Activated CD4-positive, alpha-beta memory T cell treated with anti-CD3 and anti-CD28 coated beads, Interleukin-2, amount 10 ng/mL, durations not matched to agents 7 days and 5 days (primary cell): Measurements from ENCODE around the gene AWAT2. TPM values are rescaled to one million over a fixed set of nuclear protein-coding genes. Genes with fewer than 3 reads are reported as not detected.

Source experiments
- CTCF ChIA-PET: fragments of 350-600 bp; sonication (Branson Sonifier 250); formaldehyde crosslinking; loops from one replicate; lab custom pipeline; 2021; ENCODE audit warnings: antibody characterized with exemption, inconsistent platforms; lab: Charles Lee
- POLR2A ChIA-PET: fragments of 350-600 bp; sonication (Branson Sonifier 250); formaldehyde crosslinking; loops from one replicate; lab custom pipeline; 2021; ENCODE audit warnings: antibody characterized with exemption; lab: Charles Lee
- DNase-seq: peaks from one replicate; pipeline ENCODE4 v3.0.0-alpha.2; 2020
- H3K27ac Mint-ChIP-seq: one replicate; pipeline ENCODE4 v1.8.0; 2021; ENCODE audit warnings: mild to moderate bottlenecking, mixed read lengths
- H3K27me3 Mint-ChIP-seq: one replicate; pipeline ENCODE4 v1.8.0; 2021; ENCODE audit warnings: mixed read lengths
- H3K36me3 Mint-ChIP-seq: one replicate; pipeline ENCODE4 v1.8.0; 2021; ENCODE audit warnings: low read depth, mixed read lengths
- H3K4me1 Mint-ChIP-seq: one replicate; pipeline ENCODE4 v1.8.0; 2021; ENCODE audit warnings: mixed read lengths
- H3K4me3 Mint-ChIP-seq: one replicate; pipeline ENCODE4 v1.8.0; 2021; ENCODE audit warnings: mild to moderate bottlenecking, mixed read lengths
- H3K9me3 Mint-ChIP-seq: one replicate; pipeline ENCODE4 v1.8.0; 2021; ENCODE audit warnings: mixed read lengths
- total RNA-seq, 2 experiments: library from RNA; stranded (reverse); gene quantifications; one replicate each; pipeline ENCODE4 v1.2.3, GENCODE V29; 2021

The AWAT2 gene
- total RNA-seq, 2 experiments from 2014 or later: not detected

- H3K4me1 Mint-ChIP-seq: peaks cover 23% of the 10 kb centered on the region
- CTCF ChIA-PET: interaction anchor here (0.6 to 5.4 kb wide), 2 partner anchors 64 to 100 kb away, joined by 3 to 30 read pairs; partner anchors contain the start of gene IGBP1
- DNase-seq: peak; percentile 39
- H3K27me3 Mint-ChIP-seq: no peaks in the 10 kb centered on the region
- H3K27ac Mint-ChIP-seq: no peak overlapping the region
- no peaks in the 10 kb centered on the region for H3K36me3 Mint-ChIP-seq
- no peak overlapping the region for H3K4me3 Mint-ChIP-seq
- no peaks in the 10 kb centered on the region for H3K9me3 Mint-ChIP-seq
- POLR2A ChIA-PET: no interaction called here
Observed at GRCh38 chrX:70033348-70034051, 16.2 kb downstream of the AWAT2 start.

DNA sequence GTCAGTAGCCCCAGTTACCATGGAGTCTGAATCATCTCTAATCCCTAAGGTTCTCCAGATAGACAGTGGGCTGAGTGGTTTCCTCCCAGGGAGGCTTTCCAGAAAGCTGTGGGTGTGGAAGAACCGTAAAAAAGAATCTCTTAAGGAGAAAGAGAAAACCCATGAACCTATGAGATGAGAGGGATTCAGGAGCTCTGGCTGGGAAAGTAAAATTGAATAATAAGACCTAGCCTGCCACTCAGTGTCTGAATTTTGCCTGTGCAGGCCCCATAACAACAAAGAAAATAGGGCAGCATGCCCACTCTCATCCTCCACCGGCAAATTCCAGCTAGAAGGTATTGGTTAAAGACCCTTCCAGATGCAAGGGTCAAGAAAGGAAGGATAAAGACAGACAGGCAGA is 16.9 kb downstream of the AWAT2 start:
- H3K4me1 Mint-ChIP-seq: peaks cover 23% of the 10 kb centered on the region
- CTCF ChIA-PET: interaction anchor here (5.4 kb wide), 1 partner anchor 65 kb away, joined by 30 read pairs; no protein-coding TSS in a partner anchor

DNA sequence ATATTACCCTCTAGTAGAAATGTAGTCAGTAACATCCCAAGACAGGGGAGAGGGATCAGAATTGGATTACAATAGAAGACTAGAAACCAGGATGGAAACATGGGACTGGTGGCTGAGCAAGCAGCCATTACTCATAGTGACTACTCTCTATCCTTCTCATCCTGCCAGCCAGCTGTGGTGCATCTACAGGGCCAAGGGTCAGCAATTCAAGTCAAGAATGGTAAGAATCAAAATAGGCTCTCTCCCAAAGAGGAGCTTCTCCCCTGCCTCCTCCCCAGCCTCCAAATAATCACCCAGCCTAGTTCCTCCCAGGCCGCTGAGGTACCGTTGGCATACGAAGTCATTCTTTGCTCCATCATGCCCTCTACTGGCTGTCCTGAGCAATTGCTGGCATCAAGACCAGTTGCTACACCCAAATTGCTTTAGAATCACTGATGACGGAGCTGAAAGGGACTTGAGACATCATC is 19.4 kb downstream of the AWAT2 start:
- Mint-ChIP-seq H3K4me1 (peaks cover 41% of the 10 kb centered on the region), H3K36me3 (no peaks in the 10 kb centered on the region), H3K27me3 (no peaks in the 10 kb centered on the region), H3K9me3 (no peaks in the 10 kb centered on the region), H3K27ac (no peak overlapping the region), H3K4me3 (no peak overlapping the region)
- CTCF ChIA-PET: interaction anchor here (1.0 to 5.4 kb wide), 16 partner anchors 10 to 494 kb away, joined by 3 to 30 read pairs (median 4); no protein-coding TSS in a partner anchor
- DNase-seq: peak; percentile 49
- POLR2A ChIA-PET: no interaction called here

More for the DNA sequence above, 16.9 kb downstream of the AWAT2 start:
- Mint-ChIP-seq H3K27ac (no peak overlapping the region), H3K9me3 (no peaks in the 10 kb centered on the region), H3K4me3 (no peak overlapping the region), H3K36me3 (no peaks in the 10 kb centered on the region), H3K27me3 (no peaks in the 10 kb centered on the region)
- POLR2A ChIA-PET: no interaction called here
- DNase-seq: no peak

DNA sequence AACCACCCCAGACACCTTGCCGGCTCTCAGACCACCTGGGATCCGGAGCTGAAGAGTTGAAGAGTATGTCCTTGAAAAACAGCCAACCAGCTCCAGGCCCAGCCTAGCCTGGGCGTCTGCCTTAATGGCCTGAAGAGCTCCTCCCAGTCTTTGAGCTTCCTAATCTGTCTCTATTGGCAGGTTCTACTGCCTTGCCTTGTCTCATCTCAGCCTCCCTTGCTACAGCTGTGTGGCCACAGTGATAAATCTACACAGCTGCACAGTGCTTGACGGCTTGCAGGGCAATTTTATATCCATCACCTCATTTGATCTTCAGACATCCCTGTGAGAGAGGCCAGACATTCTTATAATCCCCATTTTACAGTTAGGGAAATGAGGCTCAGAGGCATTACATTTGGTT is 19.9 kb downstream of the AWAT2 start:
- Mint-ChIP-seq H3K9me3 (no peaks in the 10 kb centered on the region), H3K27ac (no peak overlapping the region), H3K4me3 (no peak overlapping the region), H3K4me1 (peaks cover 43% of the 10 kb centered on the region), H3K36me3 (no peaks in the 10 kb centered on the region), H3K27me3 (no peaks in the 10 kb centered on the region)
- ChIA-PET POLR2A (no interaction called here), CTCF (interaction anchor here (1.0 to 5.4 kb wide), 10 partner anchors 9 to 494 kb away, joined by 3 to 30 read pairs (median 3); no protein-coding TSS in a partner anchor)
- no peak for DNase-seq

- H3K4me3 Mint-ChIP-seq: no peak overlapping the region
- H3K9me3 Mint-ChIP-seq: no peaks in the 10 kb centered on the region
- H3K27ac Mint-ChIP-seq: no peak overlapping the region
- no peaks in the 10 kb centered on the region for H3K27me3 Mint-ChIP-seq
- H3K36me3 Mint-ChIP-seq: no peaks in the 10 kb centered on the region
- peaks cover 45% of the 10 kb centered on the region for H3K4me1 Mint-ChIP-seq
- ChIA-PET CTCF (no interaction called here), POLR2A (interaction anchor here (1.1 kb wide), 1 partner anchor 13 kb away, joined by 4 read pairs; no protein-coding TSS in a partner anchor)
- DNase-seq: no peak
Observed at GRCh38 chrX:70026851-70027200, 22.9 kb downstream of the AWAT2 start.

GRCh38 chrX:70026112-70026850 is 23.5 kb downstream of the AWAT2 start:
- Mint-ChIP-seq H3K36me3 (no peaks in the 10 kb centered on the region), H3K9me3 (no peaks in the 10 kb centered on the region), H3K27ac (no peak overlapping the region), H3K4me1 (peaks cover 41% of the 10 kb centered on the region), H3K27me3 (no peaks in the 10 kb centered on the region), H3K4me3 (no peak overlapping the region)
- ChIA-PET POLR2A (interaction anchor here (1.1 kb wide), 1 partner anchor 12 kb away, joined by 4 read pairs; no protein-coding TSS in a partner anchor), CTCF (no interaction called here)
- DNase-seq: no peak

DNA sequence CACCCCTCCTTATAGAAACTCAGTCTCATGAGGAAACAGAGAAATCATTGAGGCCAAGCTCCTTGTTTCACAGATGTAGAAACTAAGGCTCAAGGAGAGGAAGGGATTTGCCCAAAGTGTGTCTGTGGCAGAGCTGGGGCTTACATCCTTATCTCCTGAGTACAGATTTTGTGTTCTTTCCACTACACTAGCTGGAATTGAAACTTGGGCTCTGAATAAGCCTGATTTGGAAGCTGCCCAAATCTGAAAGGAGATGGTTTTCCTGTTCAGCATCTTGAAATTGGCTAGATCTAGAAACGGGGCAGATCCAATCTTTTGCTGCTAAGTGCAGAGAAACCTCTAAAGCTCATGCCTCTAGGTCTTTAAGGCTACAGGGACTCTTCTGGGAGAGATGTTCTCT is 24.3 kb downstream of the AWAT2 start:
- no peak overlapping the region for H3K4me3 Mint-ChIP-seq
- ChIA-PET CTCF (no interaction called here), POLR2A (interaction anchor here (1.1 kb wide), 1 partner anchor 12 kb away, joined by 4 read pairs; no protein-coding TSS in a partner anchor)
- no peak overlapping the region for H3K27ac Mint-ChIP-seq
- H3K4me1 Mint-ChIP-seq: peaks cover 34% of the 10 kb centered on the region
- no peaks in the 10 kb centered on the region for H3K36me3 Mint-ChIP-seq
- no peaks in the 10 kb centered on the region for H3K9me3 Mint-ChIP-seq
- no peak for DNase-seq
- H3K27me3 Mint-ChIP-seq: no peaks in the 10 kb centered on the region

DNA sequence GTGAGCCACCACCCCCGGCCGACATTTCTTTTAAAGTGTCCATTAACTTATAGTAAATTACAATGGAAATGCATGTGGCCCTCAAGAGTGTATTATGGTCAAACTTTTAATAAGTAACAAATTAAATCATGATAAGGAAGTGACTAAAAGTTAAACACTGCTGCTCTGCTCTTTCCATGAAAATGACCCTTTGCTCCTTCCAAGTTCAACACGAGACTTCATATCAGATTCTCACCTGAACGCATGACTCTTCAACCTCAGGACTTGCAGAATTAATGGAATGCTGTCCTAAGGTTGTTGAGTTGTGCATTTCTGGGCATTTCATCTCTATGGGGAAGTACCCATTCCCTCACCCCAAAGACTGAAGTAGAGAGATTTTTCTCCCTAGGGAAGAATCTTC is 27.1 kb downstream of the AWAT2 start:
- no peaks in the 10 kb centered on the region for H3K9me3 Mint-ChIP-seq
- peaks cover 3% of the 10 kb centered on the region for H3K36me3 Mint-ChIP-seq
- POLR2A ChIA-PET: no interaction called here
- no peak overlapping the region for H3K27ac Mint-ChIP-seq
- peaks cover 2% of the 10 kb centered on the region for H3K27me3 Mint-ChIP-seq
- CTCF ChIA-PET: no interaction called here
- no peak for DNase-seq
- H3K4me1 Mint-ChIP-seq: peaks cover 29% of the 10 kb centered on the region
- H3K4me3 Mint-ChIP-seq: no peak overlapping the region

DNA sequence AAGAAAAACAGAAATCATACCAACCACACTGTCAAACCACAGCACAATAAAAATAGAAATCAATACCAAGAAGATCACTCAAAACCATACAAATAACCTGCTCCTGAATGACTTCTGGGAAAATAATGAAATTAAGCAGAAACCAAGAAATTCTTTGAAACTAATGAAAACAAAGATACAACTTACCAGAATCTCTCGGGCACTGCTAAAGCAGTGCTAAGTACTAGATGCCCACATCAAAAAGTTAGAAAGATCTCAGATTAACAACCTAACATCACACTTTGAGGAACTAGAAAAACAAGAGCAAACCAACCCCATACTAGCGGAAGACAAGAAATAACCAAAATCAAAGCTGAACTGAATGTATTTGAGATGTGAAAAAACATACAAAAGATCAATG is 33.2 kb downstream of the AWAT2 start:
- POLR2A ChIA-PET: interaction anchor here (1.0 kb wide), 1 partner anchor 273 kb away, joined by 3 read pairs; the partner anchor contains the start of genes KIF4A and PDZD11
- Mint-ChIP-seq H3K27me3 (peaks cover 2% of the 10 kb centered on the region), H3K9me3 (no peaks in the 10 kb centered on the region), H3K4me1 (peaks cover 33% of the 10 kb centered on the region), H3K36me3 (peaks cover 8% of the 10 kb centered on the region), H3K27ac (peak overlapping the region; percentile 72), H3K4me3 (no peak overlapping the region)
- CTCF ChIA-PET: interaction anchor here (1.2 kb wide), 1 partner anchor 14 kb away, joined by 5 read pairs; no protein-coding TSS in a partner anchor
- no peak for DNase-seq

DNA sequence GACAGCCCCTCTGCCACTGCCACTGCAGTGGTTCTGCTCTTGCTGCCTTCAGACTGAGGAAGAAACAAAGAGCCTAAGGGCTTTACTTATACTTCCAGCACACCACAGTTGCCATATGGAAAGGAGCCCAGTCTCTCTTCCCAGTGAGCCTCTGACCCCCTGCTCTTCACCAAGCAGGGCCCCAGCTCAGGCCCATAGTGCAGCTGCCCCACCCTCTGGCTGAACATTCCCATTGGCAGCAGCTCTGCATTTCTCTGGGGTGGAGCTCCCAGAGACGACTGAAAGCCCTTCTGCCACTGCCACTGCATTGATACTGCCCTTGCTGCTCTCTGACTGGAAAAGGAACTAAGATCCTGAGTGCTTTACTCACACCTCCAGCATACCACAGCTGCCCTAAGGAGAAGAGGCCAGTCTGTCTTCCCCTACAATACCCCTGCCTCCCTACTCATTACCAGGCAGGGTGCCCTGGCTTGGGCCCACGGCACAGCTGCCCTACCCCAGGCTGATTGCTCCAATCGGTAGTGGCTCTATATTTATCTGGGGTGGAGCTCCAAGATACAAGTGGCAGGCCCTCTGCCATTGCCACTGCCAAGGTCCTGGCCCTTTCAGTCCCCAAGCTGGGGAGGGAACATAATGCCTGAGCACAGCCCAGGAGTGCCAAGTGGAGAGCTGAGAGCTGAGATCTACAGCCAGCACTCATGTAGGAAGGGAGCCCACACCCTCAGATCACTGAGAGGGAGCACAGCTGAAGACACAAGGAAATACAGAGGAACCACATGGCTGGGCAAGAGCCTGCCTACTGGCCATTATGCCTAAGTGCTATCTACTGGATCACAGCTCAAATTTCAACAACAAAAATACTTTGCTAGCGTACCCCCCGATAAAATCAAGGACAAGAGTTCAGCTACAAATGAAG is 36.0 kb downstream of the AWAT2 start:
- no peak for DNase-seq
- CTCF ChIA-PET: interaction anchor here (1.2 kb wide), 1 partner anchor 16 kb away, joined by 3 read pairs; no protein-coding TSS in a partner anchor
- no peaks in the 10 kb centered on the region for H3K9me3 Mint-ChIP-seq
- no peak overlapping the region for H3K4me3 Mint-ChIP-seq
- peaks cover 8% of the 10 kb centered on the region for H3K36me3 Mint-ChIP-seq
- peaks cover 2% of the 10 kb centered on the region for H3K27me3 Mint-ChIP-seq
- H3K27ac Mint-ChIP-seq: no peak overlapping the region
- peaks cover 32% of the 10 kb centered on the region for H3K4me1 Mint-ChIP-seq
- POLR2A ChIA-PET: interaction anchor here (1.5 kb wide), 1 partner anchor 12 kb away, joined by 4 read pairs; no protein-coding TSS in a partner anchor

DNA sequence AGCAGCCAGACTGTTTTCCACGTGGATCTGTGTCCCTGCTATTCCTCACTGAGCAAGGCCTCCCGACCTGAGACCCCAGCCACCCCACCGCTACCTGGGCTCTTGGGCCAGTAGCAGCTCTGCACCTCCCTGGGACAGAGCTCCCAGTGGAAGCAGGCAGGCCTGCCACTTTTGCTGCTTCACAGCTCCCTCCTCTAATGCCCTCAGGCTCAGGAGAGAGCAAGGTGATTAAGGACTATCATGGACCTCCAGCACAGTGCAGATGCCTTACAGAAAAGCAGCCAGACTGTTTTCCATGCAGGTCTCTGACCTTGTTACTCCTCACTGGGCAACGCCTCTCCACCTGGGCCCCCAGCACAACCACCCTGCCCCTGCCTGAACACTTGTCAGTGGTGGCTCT is 37.0 kb downstream of the AWAT2 start:
- ChIA-PET POLR2A (no interaction called here), CTCF (no interaction called here)
- DNase-seq: no peak
- Mint-ChIP-seq H3K27me3 (no peaks in the 10 kb centered on the region), H3K4me1 (peaks cover 28% of the 10 kb centered on the region), H3K36me3 (peaks cover 5% of the 10 kb centered on the region), H3K4me3 (no peak overlapping the region), H3K9me3 (peaks cover 2% of the 10 kb centered on the region), H3K27ac (no peak overlapping the region)

DNA sequence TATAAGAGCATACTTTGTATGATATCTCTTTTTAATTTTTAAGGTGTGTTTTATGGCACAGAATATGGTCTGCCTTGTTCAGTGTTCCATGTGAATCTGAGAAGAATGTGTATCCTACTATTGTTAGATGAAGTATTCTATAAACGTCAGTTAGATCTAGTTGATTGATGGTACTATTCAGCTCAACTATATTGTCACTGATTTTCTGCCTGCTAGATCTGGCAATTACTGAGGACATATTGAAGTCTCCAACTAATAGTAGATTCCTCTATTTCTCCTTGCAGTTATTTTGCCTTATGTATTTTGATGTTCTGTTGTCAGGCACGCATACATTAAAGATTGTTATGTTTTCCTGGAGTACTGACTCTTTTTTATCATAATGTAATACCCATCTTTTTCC is 39.8 kb downstream of the AWAT2 start:
- H3K4me1 Mint-ChIP-seq: peaks cover 3% of the 10 kb centered on the region
- POLR2A ChIA-PET: no interaction called here
- H3K9me3 Mint-ChIP-seq: peaks cover 2% of the 10 kb centered on the region
- no peak overlapping the region for H3K27ac Mint-ChIP-seq
- H3K27me3 Mint-ChIP-seq: no peaks in the 10 kb centered on the region
- CTCF ChIA-PET: no interaction called here
- DNase-seq: no peak
- H3K36me3 Mint-ChIP-seq: peaks cover 5% of the 10 kb centered on the region
- H3K4me3 Mint-ChIP-seq: no peak overlapping the region
